ENCODE data around the gene HTN3.

DNA sequence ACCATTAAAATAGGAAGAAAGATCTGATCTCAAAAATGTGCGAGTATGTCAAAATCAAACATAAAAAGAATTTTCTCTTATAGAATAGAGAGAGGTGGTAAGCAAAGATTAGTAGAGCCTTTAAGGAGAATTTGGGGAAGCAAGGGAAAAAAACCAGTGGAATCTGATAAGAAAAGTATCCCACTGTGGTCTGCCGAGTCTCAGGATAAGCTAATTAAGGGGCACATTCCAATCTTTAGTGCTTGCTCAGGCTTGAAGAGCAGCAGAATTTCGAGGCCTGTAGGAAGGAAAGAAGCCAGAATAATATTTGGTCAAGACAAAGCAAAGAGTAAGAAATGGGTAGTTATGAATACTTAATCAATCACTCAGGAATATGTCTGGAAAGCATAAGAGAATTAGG, 19.5 kb upstream of the HTN3 start:
- TF ChIP-seq POLR2AphosphoS5 (IDR thresholded peaks at IDR 0.05; ENCODE audit: borderline replicate concordance, low read depth, low read length) (no peak), EZH2 (IDR thresholded peaks at IDR 0.05) (no peak)

Data from SK-N-MC (cell line).